Measurements from ENCODE around the gene RIMS3.

Gene RIMS3

GRCh38 chr1:40649592-40649930 is 15.9 kb downstream of the RIMS3 start:
- no peak for TF ChIP-seq CTCF (conservative IDR thresholded peaks at IDR 0.05; ENCODE audit: control insufficient read depth, insufficient read depth, low read depth, low read length)
- DNase-seq (ENCODE audit: low read depth): no peak
- H3K4me3 ChIP-seq (ENCODE audit: control insufficient read depth, low read depth, low read length): no peak overlapping the region

GRCh38 chr1:40648928-40649591 is 16.4 kb downstream of the RIMS3 start:
- no peak for DNase-seq (ENCODE audit: low read depth)
- no peak overlapping the region for H3K4me3 ChIP-seq (ENCODE audit: control insufficient read depth, low read depth, low read length)
- TF ChIP-seq CTCF (conservative IDR thresholded peaks at IDR 0.05; ENCODE audit: control insufficient read depth, insufficient read depth, low read depth, low read length): no peak

GRCh38 chr1:40648200-40648599 is 17.3 kb downstream of the RIMS3 start:
- TF ChIP-seq CTCF (conservative IDR thresholded peaks at IDR 0.05; ENCODE audit: control insufficient read depth, insufficient read depth, low read depth, low read length): no peak
- DNase-seq (ENCODE audit: low read depth): no peak
- no peak overlapping the region for H3K4me3 ChIP-seq (ENCODE audit: control insufficient read depth, low read depth, low read length)

GRCh38 chr1:40646315-40646714 is 19.2 kb downstream of the RIMS3 start:
- no peak for TF ChIP-seq CTCF (conservative IDR thresholded peaks at IDR 0.05; ENCODE audit: control insufficient read depth, insufficient read depth, low read depth, low read length)
- H3K4me3 ChIP-seq (ENCODE audit: control insufficient read depth, low read depth, low read length): no peak overlapping the region
- peak; percentile 59 for DNase-seq (ENCODE audit: low read depth)

GRCh38 chr1:40645118-40645680 is 20.3 kb downstream of the RIMS3 start:
- no peak overlapping the region for H3K4me3 ChIP-seq (ENCODE audit: control insufficient read depth, low read depth, low read length)
- TF ChIP-seq CTCF (conservative IDR thresholded peaks at IDR 0.05; ENCODE audit: control insufficient read depth, insufficient read depth, low read depth, low read length): no peak
- no peak for DNase-seq (ENCODE audit: low read depth)

- DNase-seq (ENCODE audit: low read depth): no peak
- no peak overlapping the region for H3K4me3 ChIP-seq (ENCODE audit: control insufficient read depth, low read depth, low read length)
- no peak for TF ChIP-seq CTCF (conservative IDR thresholded peaks at IDR 0.05; ENCODE audit: control insufficient read depth, insufficient read depth, low read depth, low read length)
Observed at GRCh38 chr1:40641601-40642242, 23.8 kb downstream of the RIMS3 start.

Data from fibroblast of mammary gland (primary cell).